ENCODE results near the gene NPR2. TPM values are rescaled to one million over a fixed set of nuclear protein-coding genes. Genes with fewer than 3 reads are reported as not detected.

The NPR2 gene
- total and polyA plus RNA-seq, 2 of the 13 experiments (the other 11 are each of a cell fraction or from before 2014, with no cell fraction given), result 7.4 to 9.4 TPM

GRCh38 chr9:35814841-35815543, 23.6 kb downstream of the NPR2 start, which contains the start of gene HINT2 (continued):
- TF ChIP-seq, protein P1, sequence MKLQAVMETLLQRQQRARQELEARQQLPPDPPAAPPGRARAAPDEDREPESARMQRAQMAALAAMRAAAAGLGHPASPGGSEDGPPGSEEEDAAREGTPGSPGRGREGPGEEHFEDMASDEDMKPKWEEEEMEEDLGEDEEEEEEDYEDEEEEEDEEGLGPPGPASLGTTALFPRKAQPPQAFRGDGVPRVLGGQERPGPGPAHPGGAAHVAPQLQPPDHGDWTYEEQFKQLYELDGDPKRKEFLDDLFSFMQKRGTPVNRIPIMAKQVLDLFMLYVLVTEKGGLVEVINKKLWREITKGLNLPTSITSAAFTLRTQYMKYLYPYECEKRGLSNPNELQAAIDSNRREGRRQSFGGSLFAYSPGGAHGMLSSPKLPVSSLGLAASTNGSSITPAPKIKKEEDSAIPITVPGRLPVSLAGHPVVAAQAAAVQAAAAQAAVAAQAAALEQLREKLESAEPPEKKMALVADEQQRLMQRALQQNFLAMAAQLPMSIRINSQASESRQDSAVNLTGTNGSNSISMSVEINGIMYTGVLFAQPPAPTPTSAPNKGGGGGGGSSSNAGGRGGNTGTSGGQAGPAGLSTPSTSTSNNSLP (IDR thresholded peaks at IDR 0.05; ENCODE audit: low read depth, low read length), result no peak
- TF ChIP-seq BCL3 (CRISPR knock-in tag; IDR thresholded peaks at IDR 0.05), result 0 out of 2 replicates have a peak, but pooled peaks have one; percentile 12
- TF ChIP-seq BORCS8-MEF2B (CRISPR knock-in tag; IDR thresholded peaks at IDR 0.05), result peak; percentile 22; the same call in 1 of the 2 replicates
- no peak for TF ChIP-seq CENPT (CRISPR knock-in tag; IDR thresholded peaks at IDR 0.05; ENCODE audit: low read depth)
- no peak for TF ChIP-seq ZNF883 (CRISPR knock-in tag; IDR thresholded peaks at IDR 0.05; ENCODE audit: not compliant biosample characterization)
- TF ChIP-seq HOXD1 (CRISPR knock-in tag; IDR thresholded peaks at IDR 0.05), result no peak
- TF ChIP-seq MAF1 (CRISPR knock-in tag; IDR thresholded peaks at IDR 0.05; ENCODE audit: borderline replicate concordance), result no peak; the same call in 1 of the 2 replicates
- no peak for TF ChIP-seq CCDC6 (CRISPR knock-in tag; IDR thresholded peaks at IDR 0.05)
- TF ChIP-seq ZNF646 (CRISPR knock-in tag; IDR thresholded peaks at IDR 0.05), result no peak
- 0 out of 2 replicates have a peak, but pooled peaks have one; percentile 37 for TF ChIP-seq SP5 (CRISPR knock-in tag; IDR thresholded peaks at IDR 0.05; ENCODE audit: borderline replicate concordance, low read depth)
- no peak for TF ChIP-seq PAWR (CRISPR knock-in tag; IDR thresholded peaks at IDR 0.05; ENCODE audit: borderline replicate concordance)
- TF ChIP-seq ZNF672 (CRISPR knock-in tag; IDR thresholded peaks at IDR 0.05), result no peak
- no peak for TF ChIP-seq HMG20B (CRISPR knock-in tag; conservative IDR thresholded peaks at IDR 0.05)
- TF ChIP-seq, protein P2, sequence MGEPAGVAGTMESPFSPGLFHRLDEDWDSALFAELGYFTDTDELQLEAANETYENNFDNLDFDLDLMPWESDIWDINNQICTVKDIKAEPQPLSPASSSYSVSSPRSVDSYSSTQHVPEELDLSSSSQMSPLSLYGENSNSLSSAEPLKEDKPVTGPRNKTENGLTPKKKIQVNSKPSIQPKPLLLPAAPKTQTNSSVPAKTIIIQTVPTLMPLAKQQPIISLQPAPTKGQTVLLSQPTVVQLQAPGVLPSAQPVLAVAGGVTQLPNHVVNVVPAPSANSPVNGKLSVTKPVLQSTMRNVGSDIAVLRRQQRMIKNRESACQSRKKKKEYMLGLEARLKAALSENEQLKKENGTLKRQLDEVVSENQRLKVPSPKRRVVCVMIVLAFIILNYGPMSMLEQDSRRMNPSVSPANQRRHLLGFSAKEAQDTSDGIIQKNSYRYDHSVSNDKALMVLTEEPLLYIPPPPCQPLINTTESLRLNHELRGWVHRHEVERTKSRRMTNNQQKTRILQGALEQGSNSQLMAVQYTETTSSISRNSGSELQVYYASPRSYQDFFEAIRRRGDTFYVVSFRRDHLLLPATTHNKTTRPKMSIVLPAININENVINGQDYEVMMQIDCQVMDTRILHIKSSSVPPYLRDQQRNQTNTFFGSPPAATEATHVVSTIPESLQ (CRISPR knock-in tag; conservative IDR thresholded peaks at IDR 0.05), result no peak
- peak; percentile 36; the same call in 1 of the 2 replicates for TF ChIP-seq TFAP4 (IDR thresholded peaks at IDR 0.05; ENCODE audit: borderline replicate concordance, low read depth)
